H7 (cell line): Measurements from ENCODE around the gene PASK. TPM values are rescaled to one million over a fixed set of nuclear protein-coding genes. Genes with fewer than 3 reads are reported as not detected.

Source experiments
- DNase-seq: peaks from one replicate; pipeline ENCODE4 v3.0.0; 2012
- H3K27me3 ChIP-seq: 2 replicates; pipeline ENCODE4 v1.6.0; 2011; ENCODE audit warnings: mild to moderate bottlenecking, low read length; ENCODE audit not compliant: control insufficient read depth, insufficient read depth
- H3K36me3 ChIP-seq: replicated peaks from 2 replicates; pipeline ENCODE4 v1.5.1; 2011; ENCODE audit warnings: low read length; ENCODE audit not compliant: control insufficient read depth, insufficient read depth
- H3K4me3 ChIP-seq: 2 replicates; pipeline ENCODE4 v1.5.1; 2011; ENCODE audit warnings: low read depth, mild to moderate bottlenecking, control low read depth, low read length, moderate library complexity; ENCODE audit not compliant: insufficient read depth
- total RNA-seq: library from RNA; depleted of rRNA; stranded (reverse); fragments of >200 nt; shearing (Covaris generic); gene quantifications from 2 replicates; pipeline ENCODE4 v1.2.3, GENCODE V29; 2014

The PASK gene
- total RNA-seq, 1 experiment from 2014 or later = 20.6 TPM

- Histone ChIP-seq H3K36me3 (peaks cover 2% of the 10 kb centered on the region), H3K27me3 (no peaks in the 10 kb centered on the region), H3K4me3 (no peak overlapping the region)
- DNase-seq = peak; percentile 38
These were observed 32.4 kb downstream of the PASK start for GRCh38 chr2:241116606-241117560.

GRCh38 chr2:241115361-241115760 lies 33.9 kb downstream of the PASK start:
- no peak for DNase-seq
- no peaks in the 10 kb centered on the region for H3K27me3 ChIP-seq
- peaks cover 2% of the 10 kb centered on the region for H3K36me3 ChIP-seq
- H3K4me3 ChIP-seq = no peak overlapping the region

GRCh38 chr2:241114836-241115235 lies 34.4 kb downstream of the PASK start:
- Histone ChIP-seq H3K4me3 (no peak overlapping the region), H3K27me3 (no peaks in the 10 kb centered on the region), H3K36me3 (peaks cover 2% of the 10 kb centered on the region)
- peak; percentile 17 for DNase-seq

- H3K4me3 ChIP-seq = no peak overlapping the region
- no peaks in the 10 kb centered on the region for H3K27me3 ChIP-seq
- H3K36me3 ChIP-seq = peaks cover 2% of the 10 kb centered on the region
- DNase-seq = peak; percentile 32
These were observed 36.7 kb downstream of the PASK start for GRCh38 chr2:241112592-241112991.

GRCh38 chr2:241112046-241112445 lies 37.2 kb downstream of the PASK start:
- H3K27me3 ChIP-seq = no peaks in the 10 kb centered on the region
- DNase-seq = peak; percentile 19
- H3K36me3 ChIP-seq = peaks cover 3% of the 10 kb centered on the region
- H3K4me3 ChIP-seq = no peak overlapping the region

GRCh38 chr2:241111440-241111805 lies 37.8 kb downstream of the PASK start:
- peak; percentile 26 for DNase-seq
- Histone ChIP-seq H3K4me3 (no peak overlapping the region), H3K27me3 (no peaks in the 10 kb centered on the region), H3K36me3 (peaks cover 6% of the 10 kb centered on the region)

- Histone ChIP-seq H3K4me3 (no peak overlapping the region), H3K36me3 (peaks cover 6% of the 10 kb centered on the region)
- DNase-seq = peak; percentile 46
These were observed 38.4 kb downstream of the PASK start for GRCh38 chr2:241110607-241111439.

GRCh38 chr2:241110089-241110606 lies 39.1 kb downstream of the PASK start:
- peaks cover 6% of the 10 kb centered on the region for H3K36me3 ChIP-seq
- no peaks in the 10 kb centered on the region for H3K27me3 ChIP-seq
- no peak for DNase-seq
- no peak overlapping the region for H3K4me3 ChIP-seq

More at GRCh38 chr2:241110607-241111439, 38.4 kb downstream of the PASK start:
- H3K27me3 ChIP-seq = no peaks in the 10 kb centered on the region

GRCh38 chr2:241109210-241110088 lies 39.8 kb downstream of the PASK start:
- Histone ChIP-seq H3K4me3 (no peak overlapping the region), H3K36me3 (peaks cover 6% of the 10 kb centered on the region), H3K27me3 (no peaks in the 10 kb centered on the region)
- DNase-seq = peak; percentile 31

GRCh38 chr2:241108271-241109209 lies 40.7 kb downstream of the PASK start:
- DNase-seq = peak; percentile 31
- H3K27me3 ChIP-seq = no peaks in the 10 kb centered on the region
- H3K4me3 ChIP-seq = no peak overlapping the region
- H3K36me3 ChIP-seq = peaks cover 5% of the 10 kb centered on the region

GRCh38 chr2:241107031-241107783 lies 42.1 kb downstream of the PASK start:
- peaks cover 4% of the 10 kb centered on the region; the same call in 1 of the 2 replicates for H3K36me3 ChIP-seq
- H3K27me3 ChIP-seq = no peaks in the 10 kb centered on the region
- peak; percentile 13 for DNase-seq
- H3K4me3 ChIP-seq = no peak overlapping the region

GRCh38 chr2:241105641-241106040 lies 43.6 kb downstream of the PASK start:
- no peaks in the 10 kb centered on the region for H3K27me3 ChIP-seq
- H3K4me3 ChIP-seq = no peak overlapping the region
- DNase-seq = peak; percentile 17
- H3K36me3 ChIP-seq = peaks cover 4% of the 10 kb centered on the region; the same call in 1 of the 2 replicates
